OCI-LY7 (cell line): Measurements from ENCODE around the gene CHCHD1. TPM values are rescaled to one million over a fixed set of nuclear protein-coding genes. Genes with fewer than 3 reads are reported as not detected.

Experiments
- BruUV-seq: library from RNA; stranded (reverse); fragments of 400-500 nt; replicated peaks from 2 replicates; lab custom pipeline; 2021; lab: Mats Ljungman, UMichigan
- CTCF ChIA-PET: fragments of 300-600 bp; sonication (Branson Sonifier 250); formaldehyde crosslinking; loops from one replicate; lab custom pipeline; 2022; ENCODE audit warnings: antibody characterized with exemption; ENCODE audit not compliant: unreplicated experiment; lab: Charles Lee
- POLR2A ChIA-PET: fragments of 300-600 bp; sonication (Branson Sonifier 250); formaldehyde crosslinking; loops from one replicate; lab custom pipeline; 2022; ENCODE audit warnings: antibody characterized with exemption; lab: Charles Lee
- DNase-seq: peaks from one replicate; pipeline ENCODE4 v3.0.0-alpha.2; 2015; ENCODE audit warnings: low spot score
- H2AFZ ChIP-seq: fragments of 200-600 bp; sonication (generic), shearing (Covaris generic); 2 replicates; pipeline ENCODE4 v1.6.1; 2014; ENCODE audit warnings: mild to moderate bottlenecking, antibody characterized with exemption, low read length, moderate library complexity
- H3K27ac ChIP-seq: fragments of 200-600 bp; sonication (generic); 2 replicates; pipeline ENCODE4 v1.5.1; 2014; ENCODE audit warnings: mixed run types, low read depth, mild to moderate bottlenecking, moderate library complexity, low read length, inconsistent platforms; ENCODE audit not compliant: poor library complexity, severe bottlenecking
- H3K36me3 ChIP-seq: fragments of 200-600 bp; sonication (generic); 2 replicates; pipeline ENCODE4 v1.6.1; 2014; ENCODE audit warnings: mild to moderate bottlenecking, antibody characterized with exemption, low read length, moderate library complexity, mixed read lengths; ENCODE audit not compliant: insufficient read depth
- H3K4me1 ChIP-seq: fragments of 200-600 bp; sonication (generic); 2 replicates; pipeline ENCODE4 v1.5.1; 2014; ENCODE audit warnings: mild to moderate bottlenecking, low read length; ENCODE audit not compliant: insufficient read depth, poor library complexity, severe bottlenecking
- H3K4me2 ChIP-seq: fragments of 200-600 bp; sonication (generic); 2 replicates; pipeline ENCODE4 v1.6.1; 2014; ENCODE audit warnings: mild to moderate bottlenecking, low read length
- H3K4me3 ChIP-seq: fragments of 200-600 bp; sonication (generic); 2 replicates; pipeline ENCODE4 v1.5.1; 2014; ENCODE audit warnings: mild to moderate bottlenecking, low read depth, low read length; ENCODE audit not compliant: poor library complexity, severe bottlenecking
- H3K79me2 ChIP-seq: fragments of 200-600 bp; sonication (generic); 2 replicates; pipeline ENCODE4 v1.6.1; 2016; ENCODE audit warnings: low read depth, mild to moderate bottlenecking, low read length, moderate library complexity, mixed read lengths; ENCODE audit not compliant: insufficient read depth
- H3K9me2 ChIP-seq: fragments of 200-600 bp; sonication (generic); 2 replicates; pipeline ENCODE4 v1.6.1; 2016; ENCODE audit warnings: mild to moderate bottlenecking, low read length, mixed read lengths; ENCODE audit not compliant: insufficient read depth
- H3K9me3 ChIP-seq: fragments of 200-600 bp; sonication (generic); 2 replicates; pipeline ENCODE4 v1.6.1; 2014; ENCODE audit warnings: mild to moderate bottlenecking, mixed run types, low read length, mixed read lengths
- H4K20me1 ChIP-seq: fragments of 200-600 bp; sonication (generic); 2 replicates; pipeline ENCODE4 v1.6.1; 2014; ENCODE audit warnings: mild to moderate bottlenecking, antibody characterized with exemption, low read length, moderate library complexity, mixed read lengths; ENCODE audit not compliant: insufficient read depth
- EZH2phosphoT487 ChIP-seq: fragments of 200-600 bp; sonication (generic); IDR thresholded peaks from 2 replicates; pipeline ENCODE4 v1.6.1; 2018; ENCODE audit warnings: low read depth, borderline replicate concordance, mild to moderate bottlenecking, mixed run types, antibody characterized with exemption, low read length, moderate library complexity, mixed read lengths
- intact Hi-C: fragments of 100-400 bp; cut with micrococcal nuclease; formaldehyde crosslinking; loops from one replicate; pipeline ENCODE4 v1.10.0; 2022; ENCODE audit not compliant: unreplicated experiment
- total RNA-seq, 2 experiments: library from RNA; depleted of rRNA in 1 of 2; stranded (reverse); fragments of >200 nt in 1 of 2; shearing (Covaris generic) in 1 of 2; gene quantifications; 2 replicates each; pipeline ENCODE4 v1.2.3, GENCODE V29; 2014 to 2022
- TF ChIP-seq, protein P1 (sequence below): fragments of 200-600 bp; sonication (generic); conservative IDR thresholded peaks from 2 replicates; pipeline ENCODE4 v1.5.1; 2014; ENCODE audit warnings: mild to moderate bottlenecking, antibody characterized with exemption, low read length, moderate library complexity, mixed read lengths

Gene CHCHD1
- total RNA-seq, 2 experiments from 2014 or later = 36.6 to 55.6 TPM

DNA sequence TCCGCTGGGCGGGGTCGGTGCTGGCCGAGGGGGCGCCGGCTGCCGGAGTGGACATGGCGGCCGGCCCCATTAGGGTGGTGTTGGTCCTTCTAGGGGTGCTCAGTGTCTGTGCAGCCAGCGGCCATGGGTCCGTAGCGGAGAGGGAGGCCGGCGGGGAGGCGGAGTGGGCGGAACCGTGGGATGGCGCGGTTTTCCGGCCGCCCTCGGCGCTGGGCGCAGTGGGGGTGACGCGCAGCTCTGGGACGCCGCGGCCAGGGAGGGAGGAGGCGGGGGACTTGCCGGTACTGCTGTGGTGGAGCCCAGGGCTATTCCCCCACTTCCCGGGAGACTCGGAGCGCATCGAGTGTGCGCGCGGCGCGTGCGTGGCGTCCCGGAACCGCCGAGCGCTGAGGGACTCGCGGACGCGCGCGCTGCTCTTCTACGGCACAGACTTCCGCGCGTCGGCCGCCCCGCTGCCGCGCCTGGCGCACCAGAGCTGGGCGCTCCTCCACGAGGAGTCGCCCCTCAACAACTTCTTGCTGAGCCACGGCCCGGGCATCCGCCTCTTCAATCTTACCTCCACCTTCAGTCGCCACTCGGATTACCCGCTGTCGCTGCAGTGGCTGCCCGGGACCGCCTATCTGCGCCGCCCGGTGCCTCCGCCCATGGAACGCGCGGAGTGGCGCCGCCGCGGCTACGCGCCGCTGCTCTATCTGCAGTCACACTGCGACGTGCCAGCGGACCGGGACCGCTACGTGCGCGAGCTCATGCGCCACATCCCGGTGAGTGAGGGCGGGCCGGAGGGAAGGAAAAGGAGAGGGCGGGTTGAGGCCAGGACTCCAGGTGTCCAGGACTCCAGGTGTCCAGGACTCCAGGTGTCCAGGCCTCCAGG, 9.3 kb upstream of the CHCHD1 start:
- Histone ChIP-seq H3K4me3 (peak overlapping the region; percentile 82), H3K36me3 (peaks cover 79% of the 10 kb centered on the region), H3K27ac (peak overlapping the region; percentile 77), H4K20me1 (no peaks in the 10 kb centered on the region), H3K9me3 (no peaks in the 10 kb centered on the region), H3K79me2 (peaks cover 44% of the 10 kb centered on the region), H2AFZ (peak overlapping the region; percentile 88), H3K4me1 (peaks cover 59% of the 10 kb centered on the region), H3K4me2 (peak overlapping the region; percentile 98), H3K9me2 (no peaks in the 10 kb centered on the region)
- no peak for TF ChIP-seq EZH2phosphoT487
- TF ChIP-seq, protein P1, sequence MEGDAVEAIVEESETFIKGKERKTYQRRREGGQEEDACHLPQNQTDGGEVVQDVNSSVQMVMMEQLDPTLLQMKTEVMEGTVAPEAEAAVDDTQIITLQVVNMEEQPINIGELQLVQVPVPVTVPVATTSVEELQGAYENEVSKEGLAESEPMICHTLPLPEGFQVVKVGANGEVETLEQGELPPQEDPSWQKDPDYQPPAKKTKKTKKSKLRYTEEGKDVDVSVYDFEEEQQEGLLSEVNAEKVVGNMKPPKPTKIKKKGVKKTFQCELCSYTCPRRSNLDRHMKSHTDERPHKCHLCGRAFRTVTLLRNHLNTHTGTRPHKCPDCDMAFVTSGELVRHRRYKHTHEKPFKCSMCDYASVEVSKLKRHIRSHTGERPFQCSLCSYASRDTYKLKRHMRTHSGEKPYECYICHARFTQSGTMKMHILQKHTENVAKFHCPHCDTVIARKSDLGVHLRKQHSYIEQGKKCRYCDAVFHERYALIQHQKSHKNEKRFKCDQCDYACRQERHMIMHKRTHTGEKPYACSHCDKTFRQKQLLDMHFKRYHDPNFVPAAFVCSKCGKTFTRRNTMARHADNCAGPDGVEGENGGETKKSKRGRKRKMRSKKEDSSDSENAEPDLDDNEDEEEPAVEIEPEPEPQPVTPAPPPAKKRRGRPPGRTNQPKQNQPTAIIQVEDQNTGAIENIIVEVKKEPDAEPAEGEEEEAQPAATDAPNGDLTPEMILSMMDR = peak; percentile 45; the same call in 1 of the 2 replicates
- peak; percentile 82 for DNase-seq
- intact Hi-C loops = loop anchor here (2.0 kb wide), 2 partner anchors 38 to 106 kb away; partner anchors contain the start of gene NDST2
- ChIA-PET POLR2A (interaction anchor here (0.7 to 3.7 kb wide), 8 partner anchors 9 to 86 kb away, joined by 3 to 27 read pairs (median 4); partner anchors contain the start of genes CHCHD1 and SEC24C), CTCF (interaction anchor here (0.6 to 1.6 kb wide), 4 partner anchors 9 to 87 kb away, joined by 3 to 5 read pairs (median 4); partner anchors contain the start of gene CHCHD1)
- no TSS peak for BruUV-seq

DNA sequence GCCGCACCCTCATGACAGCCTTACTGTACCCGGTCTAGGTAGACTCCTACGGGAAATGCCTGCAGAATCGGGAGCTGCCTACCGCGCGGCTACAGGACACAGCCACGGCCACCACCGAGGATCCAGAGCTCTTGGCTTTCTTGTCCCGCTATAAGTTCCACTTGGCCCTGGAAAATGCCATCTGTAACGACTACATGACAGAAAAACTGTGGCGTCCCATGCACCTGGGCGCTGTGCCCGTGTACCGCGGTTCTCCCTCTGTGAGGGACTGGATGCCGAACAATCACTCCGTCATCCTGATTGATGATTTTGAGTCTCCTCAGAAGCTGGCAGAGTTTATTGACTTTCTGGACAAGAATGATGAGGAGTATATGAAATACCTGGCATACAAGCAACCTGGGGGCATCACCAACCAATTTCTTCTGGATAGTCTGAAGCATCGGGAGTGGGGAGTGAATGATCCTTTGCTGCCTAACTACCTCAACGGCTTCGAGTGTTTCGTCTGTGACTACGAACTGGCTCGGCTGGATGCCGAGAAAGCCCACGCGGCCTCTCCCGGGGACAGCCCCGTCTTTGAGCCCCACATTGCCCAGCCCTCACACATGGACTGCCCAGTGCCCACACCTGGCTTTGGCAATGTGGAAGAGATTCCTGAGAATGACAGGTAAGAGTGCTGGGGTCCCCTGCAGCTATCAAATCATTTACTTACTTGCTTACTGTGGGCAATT, 8.5 kb upstream of the CHCHD1 start:
- H2AFZ ChIP-seq = peak overlapping the region; percentile 88; the same call in 1 of the 2 replicates
- no peaks in the 10 kb centered on the region for H3K9me3 ChIP-seq
- peaks cover 56% of the 10 kb centered on the region for H3K4me1 ChIP-seq
- TF ChIP-seq EZH2phosphoT487 = no peak
- TF ChIP-seq, protein P1 = no peak
- peak overlapping the region; percentile 77 for H3K27ac ChIP-seq
- peaks cover 81% of the 10 kb centered on the region for H3K36me3 ChIP-seq
- H3K4me2 ChIP-seq = peak overlapping the region; percentile 98
- no peaks in the 10 kb centered on the region for H3K9me2 ChIP-seq
- H3K4me3 ChIP-seq = peak overlapping the region; percentile 82
- CTCF ChIA-PET = interaction anchor here (0.7 to 1.6 kb wide), 5 partner anchors 8 to 106 kb away, joined by 3 to 6 read pairs (median 4); partner anchors contain the start of gene CHCHD1
- BruUV-seq = TSS peak; percentile 7
- DNase-seq = peak; percentile 34
- POLR2A ChIA-PET = interaction anchor here (0.5 to 3.7 kb wide), 7 partner anchors 8 to 86 kb away, joined by 3 to 27 read pairs (median 3); partner anchors contain the start of gene CHCHD1
- H3K79me2 ChIP-seq = peaks cover 45% of the 10 kb centered on the region
- intact Hi-C loops = loop anchor here (2.0 kb wide), 2 partner anchors 37 to 105 kb away; partner anchors contain the start of gene NDST2
- H4K20me1 ChIP-seq = no peaks in the 10 kb centered on the region
